DMS79 treated with DMSO at 0.1 percent for 48 hours (cell line): ENCODE measurements around the gene IFIT1B.
"Not testable (repeated sequence)": the region's sequence is repeated elsewhere in the genome, so short reads cannot be mapped to it uniquely, and the experiment has no call there.

Experiments
- DNase-seq: peaks from one replicate; lab custom pipeline; 2025; lab: John Stamatoyannopoulos, UW

Gene IFIT1B

GRCh38 chr10:89382757-89383156, 4.9 kb downstream of the IFIT1B start:
- DNase-seq: no peak

GRCh38 chr10:89384474-89385340, 6.9 kb downstream of the IFIT1B start:
- DNase-seq: no peak

- no peak for DNase-seq
These were observed 10.9 kb downstream of the IFIT1B start for GRCh38 chr10:89388806-89389205.

- DNase-seq: no peak
These were observed 11.4 kb downstream of the IFIT1B start for GRCh38 chr10:89389254-89389653.

- peak; percentile 20 for DNase-seq
These were observed 12.8 kb downstream of the IFIT1B start for GRCh38 chr10:89390476-89391225.

- not testable (repeated sequence) for DNase-seq
These were observed 13.3 kb downstream of the IFIT1B start for GRCh38 chr10:89391226-89391576.

- peak; percentile 21 for DNase-seq
These were observed 14.3 kb downstream of the IFIT1B start, which contains the start of gene IFIT1 for GRCh38 chr10:89391907-89392756. Gene IFIT1 (plus strand): TSS chr10:89392623. CDS start chr10:89392713, 90 bp downstream.

GRCh38 chr10:89392974-89393373, 15.1 kb downstream of the IFIT1B start:
- no peak for DNase-seq

- DNase-seq: no peak
These were observed 16.0 kb downstream of the IFIT1B start for GRCh38 chr10:89393898-89394297.

- DNase-seq: no peak
These were observed 17.3 kb downstream of the IFIT1B start for GRCh38 chr10:89395141-89395540.

- no peak for DNase-seq
These were observed 20.3 kb downstream of the IFIT1B start for GRCh38 chr10:89398003-89398749.

- DNase-seq: no peak
These were observed 22.1 kb downstream of the IFIT1B start for GRCh38 chr10:89399956-89400355.

GRCh38 chr10:89403043-89403442, 25.2 kb downstream of the IFIT1B start:
- DNase-seq: no peak

GRCh38 chr10:89404104-89405047, 26.5 kb downstream of the IFIT1B start:
- no peak for DNase-seq

- DNase-seq: not testable (repeated sequence)
These were observed 28.3 kb downstream of the IFIT1B start for GRCh38 chr10:89406178-89406577.

- not testable (repeated sequence) for DNase-seq
These were observed 29.9 kb downstream of the IFIT1B start for GRCh38 chr10:89407792-89408191.

GRCh38 chr10:89409282-89409681, 31.4 kb downstream of the IFIT1B start:
- DNase-seq: not testable (repeated sequence)

- DNase-seq: not testable (repeated sequence)
These were observed 32.7 kb downstream of the IFIT1B start for GRCh38 chr10:89410551-89410950.

- not testable (repeated sequence) for DNase-seq
These were observed 33.3 kb downstream of the IFIT1B start for GRCh38 chr10:89411135-89411534.

GRCh38 chr10:89412276-89412675, 34.4 kb downstream of the IFIT1B start:
- DNase-seq: not testable (repeated sequence)
